SH-SY5Y (cell line): ENCODE results near the gene PLAC1.

Experiments used
- GATA2 ChIP-seq: IDR thresholded peaks from 2 replicates; pipeline ENCODE4 v1.6.1; 2011; ENCODE audit warnings: mild to moderate bottlenecking, low read depth, low read length
- GATA3 ChIP-seq: IDR thresholded peaks from 2 replicates; pipeline ENCODE4 v1.6.1; 2011; ENCODE audit warnings: low read depth, mild to moderate bottlenecking, low read length, moderate library complexity

DNA sequence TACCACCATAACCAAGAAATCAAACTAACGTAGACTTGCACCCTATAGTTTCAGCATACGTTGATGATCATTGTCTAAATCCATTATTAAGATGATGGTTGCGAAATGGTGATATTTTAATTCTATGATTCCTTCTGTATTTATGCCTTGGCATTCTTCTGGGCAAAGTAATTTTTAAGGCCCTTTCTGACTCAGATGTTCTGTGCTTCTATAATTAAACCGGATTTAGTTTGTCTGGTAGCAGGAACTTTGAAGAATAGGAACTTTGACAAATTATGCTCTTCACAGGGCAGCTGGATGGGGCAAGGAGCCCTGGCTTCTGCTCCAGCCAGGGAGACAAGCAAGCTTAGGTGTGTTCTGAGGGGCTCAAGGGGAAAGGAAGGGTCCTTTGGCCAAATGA is 23.8 kb upstream of the PLAC1 start:
- no peak for TF ChIP-seq GATA3
- TF ChIP-seq GATA2: no peak
